ENCODE measurements around the gene CDKN1C. TPM values are rescaled to one million over a fixed set of nuclear protein-coding genes. Genes with fewer than 3 reads are reported as not detected.

CDKN1C gene
- total and polyA plus RNA-seq, 4 donors: 2.6 to 10.2 (median 3.5) TPM

DNA sequence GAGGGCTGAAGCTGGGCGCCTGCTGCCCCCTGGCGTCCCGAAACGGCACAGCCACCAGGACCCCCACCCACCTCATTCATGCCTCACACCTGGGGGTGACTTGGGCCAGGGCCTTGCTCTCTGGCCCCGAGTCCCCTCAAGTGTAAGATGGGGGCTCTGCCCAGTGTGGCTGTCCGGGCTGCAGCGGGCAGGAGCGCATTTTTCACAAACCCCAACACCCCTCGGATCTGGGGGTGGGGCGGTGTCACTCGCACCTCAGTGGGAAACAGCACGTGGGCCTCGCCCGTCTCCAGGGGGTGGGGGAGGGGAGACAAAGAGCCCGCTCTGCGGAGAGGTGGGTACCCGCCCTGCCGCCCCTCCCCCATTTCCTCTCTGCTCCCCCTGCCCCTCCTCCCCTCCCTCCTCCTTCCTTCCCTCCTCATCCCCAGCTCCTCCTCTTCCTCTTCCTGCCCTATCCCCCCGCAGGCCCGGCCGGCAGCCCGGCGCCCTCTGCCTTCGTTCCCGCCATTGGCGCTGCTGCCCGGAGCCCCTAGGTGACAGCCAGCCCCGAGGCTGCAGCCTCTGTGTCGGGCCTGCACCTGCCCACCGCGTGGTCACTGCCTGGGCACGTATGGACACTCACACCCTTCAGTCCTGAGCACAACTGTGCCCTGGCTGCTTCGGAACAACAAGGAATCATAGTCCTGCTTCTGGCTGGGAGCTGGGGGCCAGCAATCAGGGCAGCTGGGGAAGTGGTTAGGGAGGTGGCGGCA lies 6.8 kb upstream of the CDKN1C start (continued):
- TF ChIP-seq ATF3 (IDR thresholded peaks at IDR 0.05) (no peak), HNF4G (IDR thresholded peaks at IDR 0.05) (no peak)

GRCh38 chr11:2891326-2892214 lies 6.0 kb upstream of the CDKN1C start:
- Histone ChIP-seq H3K27ac (ENCODE audit: low read depth in 1 of 2, low read length in 2 of 2) (peak overlapping the region; percentile 1 to 66), H3K9me3 (ENCODE audit: control insufficient read depth in 4 of 4, low read length in 3 of 4) (no peaks in the 10 kb centered on the region), H3K9ac (ENCODE audit: low read depth in 1 of 2, low read length in 2 of 2) (no peak overlapping the region), H3K4me1 (ENCODE audit: control insufficient read depth in 4 of 4, insufficient read depth in 4 of 4, low read length in 3 of 4) (peaks cover 12 to 23% (median 16%) of the 10 kb centered on the region in 4 donors), H3K4me3 (ENCODE audit: low read depth in 1 of 3, low read length in 3 of 3) (no peak overlapping the region), H3K36me3 (ENCODE audit: control insufficient read depth in 4 of 4, insufficient read depth in 3 of 4, low read depth in 1 of 4, low read length in 3 of 4) (no peaks in the 10 kb centered on the region), H3K27me3 (ENCODE audit: control insufficient read depth in 4 of 4, insufficient read depth in 4 of 4, low read length in 3 of 4) (no peaks in the 10 kb centered on the region)
- 41% methylated on average over 17 of the region's 17 CpGs for WGBS
- no peak for DNase-seq (ENCODE audit: low spot score)
- no peak for TF ChIP-seq SP1 (IDR thresholded peaks at IDR 0.05)
- TF ChIP-seq ATF3 (IDR thresholded peaks at IDR 0.05): no peak
- peak; percentile 34 for TF ChIP-seq NR2F2 (IDR thresholded peaks at IDR 0.05)
- peak; percentile 23 to 44 for TF ChIP-seq HNF4A (conservative IDR thresholded peaks at IDR 0.05)
- TF ChIP-seq EGR1 (IDR thresholded peaks at IDR 0.05; ENCODE audit: low read depth in 2 of 2): no peak
- no peak for TF ChIP-seq YY1 (IDR thresholded peaks at IDR 0.05)
- TF ChIP-seq, protein P1, sequence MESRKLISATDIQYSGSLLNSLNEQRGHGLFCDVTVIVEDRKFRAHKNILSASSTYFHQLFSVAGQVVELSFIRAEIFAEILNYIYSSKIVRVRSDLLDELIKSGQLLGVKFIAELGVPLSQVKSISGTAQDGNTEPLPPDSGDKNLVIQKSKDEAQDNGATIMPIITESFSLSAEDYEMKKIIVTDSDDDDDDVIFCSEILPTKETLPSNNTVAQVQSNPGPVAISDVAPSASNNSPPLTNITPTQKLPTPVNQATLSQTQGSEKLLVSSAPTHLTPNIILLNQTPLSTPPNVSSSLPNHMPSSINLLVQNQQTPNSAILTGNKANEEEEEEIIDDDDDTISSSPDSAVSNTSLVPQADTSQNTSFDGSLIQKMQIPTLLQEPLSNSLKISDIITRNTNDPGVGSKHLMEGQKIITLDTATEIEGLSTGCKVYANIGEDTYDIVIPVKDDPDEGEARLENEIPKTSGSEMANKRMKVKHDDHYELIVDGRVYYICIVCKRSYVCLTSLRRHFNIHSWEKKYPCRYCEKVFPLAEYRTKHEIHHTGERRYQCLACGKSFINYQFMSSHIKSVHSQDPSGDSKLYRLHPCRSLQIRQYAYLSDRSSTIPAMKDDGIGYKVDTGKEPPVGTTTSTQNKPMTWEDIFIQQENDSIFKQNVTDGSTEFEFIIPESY (IDR thresholded peaks at IDR 0.05): no peak

DNA sequence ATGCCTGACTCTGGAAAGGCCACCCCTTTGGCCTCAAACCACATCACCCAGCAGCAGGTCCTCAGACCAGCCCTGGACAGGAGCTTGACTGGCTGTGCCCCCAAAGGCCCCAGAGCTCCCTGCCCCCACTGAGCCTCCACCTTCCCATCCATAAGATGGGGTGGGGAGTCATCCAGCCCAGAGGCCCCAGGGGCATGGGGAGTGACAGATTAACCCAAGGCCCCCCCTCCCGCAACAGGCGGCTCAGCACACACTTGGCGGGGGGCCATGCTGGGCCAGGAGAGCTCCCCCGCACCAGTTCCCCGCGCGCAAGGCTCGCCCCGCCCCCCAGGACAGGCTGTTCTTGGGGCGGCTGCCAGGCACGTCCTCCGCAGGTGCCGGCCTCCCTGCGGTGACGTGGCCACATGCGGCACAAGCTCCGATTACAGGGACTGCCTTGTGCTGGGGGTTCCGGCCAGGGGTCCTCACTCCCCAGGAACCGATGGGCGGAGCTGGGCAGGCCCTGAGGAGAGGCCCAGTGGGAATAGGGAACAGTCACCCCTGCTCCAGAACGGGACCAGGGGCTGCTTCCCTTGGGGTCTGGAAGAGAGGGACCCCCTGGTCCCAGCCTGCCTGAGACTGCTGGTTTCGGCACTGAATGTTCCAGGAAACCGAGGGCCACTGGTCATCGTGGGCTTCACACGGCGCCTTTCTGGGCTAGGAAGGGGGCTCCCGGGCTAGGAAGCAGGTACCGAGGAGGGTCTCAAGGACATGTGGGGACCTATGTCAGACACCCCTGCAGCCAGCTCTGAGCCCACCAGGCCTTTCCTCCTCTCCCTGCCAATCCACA lies 5.1 kb upstream of the CDKN1C start:
- Histone ChIP-seq H3K27me3 (ENCODE audit: control insufficient read depth in 4 of 4, insufficient read depth in 4 of 4, low read length in 3 of 4) (no peaks in the 10 kb centered on the region), H3K27ac (ENCODE audit: low read depth in 1 of 2, low read length in 2 of 2) (no peak overlapping the region), H3K36me3 (ENCODE audit: control insufficient read depth in 4 of 4, insufficient read depth in 3 of 4, low read depth in 1 of 4, low read length in 3 of 4) (no peaks in the 10 kb centered on the region), H3K4me1 (ENCODE audit: control insufficient read depth in 4 of 4, insufficient read depth in 4 of 4, low read length in 3 of 4) (peaks cover 12 to 23% (median 16%) of the 10 kb centered on the region in 4 donors), H3K4me3 (ENCODE audit: low read depth in 1 of 3, low read length in 3 of 3) (no peak overlapping the region), H3K9ac (ENCODE audit: low read depth in 1 of 2, low read length in 2 of 2) (peak overlapping the region in 1 of 2 donors; percentile 39), H3K9me3 (ENCODE audit: control insufficient read depth in 4 of 4, low read length in 3 of 4) (no peaks in the 10 kb centered on the region)
- WGBS: 59% methylated on average over 28 of the region's 28 CpGs
- DNase-seq (ENCODE audit: low spot score): no peak
- TF ChIP-seq FOXA2 (IDR thresholded peaks at IDR 0.05) (no peak), RXRA (IDR thresholded peaks at IDR 0.05) (no peak), RAD21 (IDR thresholded peaks at IDR 0.05) (no peak)

All from liver (tissue), 9 donors.